HepG2 (cell line): Measurements from ENCODE around the gene DNASE2. TPM values are rescaled to one million over a fixed set of nuclear protein-coding genes. Genes with fewer than 3 reads are reported as not detected.

ENCODE experiments used
- BRF2 ChIP-seq: sonication (generic); formaldehyde crosslinking; IDR thresholded peaks from 2 replicates; pipeline ENCODE4 v1.8.1; 2022; ENCODE audit warnings: mild to moderate bottlenecking, missing genetic modification reagents
- MAZ ChIP-seq, 2 experiments: sonication (generic) in 1 of 2; formaldehyde crosslinking in 1 of 2; IDR thresholded peaks; 2 replicates each; pipeline versions ENCODE4 v1.5.0 to v1.6.1; 2012 to 2020; ENCODE audit warnings: low read depth in 2 of 2, mild to moderate bottlenecking in 2 of 2, borderline replicate concordance in 1 of 2, improper control_type of control experiment in 1 of 2, low read length in 1 of 2, missing genetic modification reagents in 1 of 2, moderate library complexity in 1 of 2
- POLR2G ChIP-seq: fragments of 200-400 bp; formaldehyde crosslinking; IDR thresholded peaks from 2 replicates; pipeline ENCODE4 v1.6.1; 2018; ENCODE audit warnings: mild to moderate bottlenecking, low read depth, low read length, moderate library complexity
- RNF2 ChIP-seq: fragments of 450-650 bp; conservative IDR thresholded peaks from 2 replicates; pipeline ENCODE4 v1.6.1; 2016; ENCODE audit warnings: low read depth
- SAP130 ChIP-seq: IDR thresholded peaks from 2 replicates; pipeline ENCODE4 v1.6.1; 2016; ENCODE audit warnings: low read depth
- SIN3B ChIP-seq: fragments of 150-350 bp; IDR thresholded peaks from 2 replicates; pipeline ENCODE4 v1.6.1; 2014; ENCODE audit warnings: low read length
- SP4 ChIP-seq: sonication (generic); formaldehyde crosslinking; IDR thresholded peaks from 2 replicates; pipeline ENCODE4 v1.8.1; 2023; ENCODE audit warnings: mild to moderate bottlenecking, missing genetic modification reagents
- TCF7L2 ChIP-seq: IDR thresholded peaks from 2 replicates; pipeline ENCODE4 v1.6.1; 2011; ENCODE audit warnings: mild to moderate bottlenecking, low read depth, low read length, moderate library complexity
- TFE3 ChIP-seq: IDR thresholded peaks from 2 replicates; pipeline ENCODE4 v1.6.1; 2016
- TMF1 ChIP-seq: sonication (generic); formaldehyde crosslinking; IDR thresholded peaks from 2 replicates; pipeline ENCODE4 v1.8.1; 2022; ENCODE audit warnings: low read depth, missing genetic modification reagents
- ZKSCAN8 ChIP-seq: IDR thresholded peaks from 2 replicates; pipeline ENCODE4 v1.6.1; 2016; ENCODE audit warnings: borderline replicate concordance, missing genetic modification reagents, missing compliant biosample characterization
- ZNF274 ChIP-seq: sonication (generic); formaldehyde crosslinking; IDR thresholded peaks from 2 replicates; pipeline ENCODE4 v1.5.1; 2020; ENCODE audit warnings: mild to moderate bottlenecking, missing genetic modification reagents
- ZNF510 ChIP-seq: sonication (generic); formaldehyde crosslinking; IDR thresholded peaks from 2 replicates; pipeline ENCODE4 v1.4.0; 2020; ENCODE audit warnings: low read depth, mild to moderate bottlenecking, missing genetic modification reagents
- ZNF746 ChIP-seq: sonication (generic); formaldehyde crosslinking; IDR thresholded peaks from 2 replicates; pipeline ENCODE4 v1.8.0; 2022; ENCODE audit warnings: mild to moderate bottlenecking, missing genetic modification reagents
- ZSCAN31 ChIP-seq: sonication (generic); formaldehyde crosslinking; IDR thresholded peaks from 2 replicates; pipeline ENCODE4 v1.5.0; 2020; ENCODE audit warnings: low read depth, mild to moderate bottlenecking, missing genetic modification reagents
- polyA plus RNA-seq, 8 experiments: library from polyadenylated mRNA; depleted of rRNA in 3 of 8; stranded (reverse) in 7 of 8; unstranded in 1 of 8; fragments of >200 nt; fragmentation: Illumina TruSeq in 4 of 8; extraction: Trizol in 4 of 8; gene quantifications; 2 replicates each; pipeline versions ENCODE4 v1.2.1 to v1.2.3, GENCODE V29; 2011 to 2016; ENCODE audit warnings: low read depth in 4 of 8, missing spikeins in 1 of 8, mixed read lengths in 1 of 8; ENCODE audit not compliant: insufficient read depth in 1 of 8
- total RNA-seq, 5 experiments: library from RNA; depleted of rRNA; stranded (reverse); fragments of >200 nt; fragmentation: Illumina TruSeq; extraction: Trizol; gene quantifications; 2 replicates each; pipeline ENCODE4 v1.2.3, GENCODE V29; 2016; ENCODE audit warnings: low read depth in 1 of 5
- TF ChIP-seq, protein P1 (sequence below), 2 experiments: sonication (generic) in 1 of 2; formaldehyde crosslinking in 1 of 2; IDR thresholded peaks; 2 replicates each; pipeline versions ENCODE4 v1.4.0 to v1.6.1; 2018 to 2020; ENCODE audit warnings: missing genetic modification reagents in 2 of 2, borderline replicate concordance in 1 of 2, low read depth in 1 of 2, mild to moderate bottlenecking in 1 of 2, missing biosample characterization in 1 of 2
- TF ChIP-seq, protein P2 (sequence below): sonication (generic); formaldehyde crosslinking; IDR thresholded peaks from 2 replicates; pipeline ENCODE4 v1.4.0; 2020; ENCODE audit warnings: missing genetic modification reagents, borderline replicate concordance
- TF ChIP-seq, protein P3 (sequence below): IDR thresholded peaks from 2 replicates; pipeline ENCODE4 v1.6.1; 2018; ENCODE audit warnings: missing genetic modification reagents, mild to moderate bottlenecking, missing compliant biosample characterization

Gene DNASE2
- total and polyA plus RNA-seq, 2 of the 13 experiments (the other 11 are each of a cell fraction or from before 2014, with no cell fraction given), result 7.5 to 16.2 TPM

GRCh38 chr19:12825254-12826131 lies 55.8 kb downstream of the DNASE2 start (continued):
- TF ChIP-seq ZNF274 (no peak), POLR2G (no peak), ZNF510 (CRISPR knock-in tag) (no peak), ZNF746 (CRISPR knock-in tag) (0 out of 2 replicates have a peak, but pooled peaks have one; percentile 23), BRF2 (CRISPR knock-in tag) (no peak), TCF7L2 (no peak), ZKSCAN8 (CRISPR knock-in tag) (no peak), TMF1 (CRISPR knock-in tag) (no peak), TFE3 (0 out of 2 replicates have a peak, but pooled peaks have one; percentile 35), RNF2 (no peak), SP4 (CRISPR knock-in tag) (0 out of 2 replicates have a peak, but pooled peaks have one; percentile 27), SAP130 (CRISPR knock-in tag) (peak; percentile 49), SIN3B (no peak), MAZ (IDR thresholded peaks at IDR 0.05; ENCODE audit: borderline replicate concordance, low read depth, low read length) (no peak), MAZ (CRISPR knock-in tag; IDR thresholded peaks at IDR 0.05; ENCODE audit: low read depth) (0 out of 2 replicates have a peak, but pooled peaks have one; percentile 26), ZSCAN31 (no peak)
- TF ChIP-seq, protein P1, sequence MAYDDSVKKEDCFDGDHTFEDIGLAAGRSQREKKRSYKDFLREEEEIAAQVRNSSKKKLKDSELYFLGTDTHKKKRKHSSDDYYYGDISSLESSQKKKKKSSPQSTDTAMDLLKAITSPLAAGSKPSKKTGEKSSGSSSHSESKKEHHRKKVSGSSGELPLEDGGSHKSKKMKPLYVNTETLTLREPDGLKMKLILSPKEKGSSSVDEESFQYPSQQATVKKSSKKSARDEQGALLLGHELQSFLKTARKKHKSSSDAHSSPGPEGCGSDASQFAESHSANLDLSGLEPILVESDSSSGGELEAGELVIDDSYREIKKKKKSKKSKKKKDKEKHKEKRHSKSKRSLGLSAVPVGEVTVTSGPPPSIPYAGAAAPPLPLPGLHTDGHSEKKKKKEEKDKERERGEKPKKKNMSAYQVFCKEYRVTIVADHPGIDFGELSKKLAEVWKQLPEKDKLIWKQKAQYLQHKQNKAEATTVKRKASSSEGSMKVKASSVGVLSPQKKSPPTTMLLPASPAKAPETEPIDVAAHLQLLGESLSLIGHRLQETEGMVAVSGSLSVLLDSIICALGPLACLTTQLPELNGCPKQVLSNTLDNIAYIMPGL (CRISPR knock-in tag; IDR thresholded peaks at IDR 0.05; ENCODE audit: borderline replicate concordance in 1 of 2, low read depth in 1 of 2), result peak; percentile 74 to 85
- TF ChIP-seq, protein P2, sequence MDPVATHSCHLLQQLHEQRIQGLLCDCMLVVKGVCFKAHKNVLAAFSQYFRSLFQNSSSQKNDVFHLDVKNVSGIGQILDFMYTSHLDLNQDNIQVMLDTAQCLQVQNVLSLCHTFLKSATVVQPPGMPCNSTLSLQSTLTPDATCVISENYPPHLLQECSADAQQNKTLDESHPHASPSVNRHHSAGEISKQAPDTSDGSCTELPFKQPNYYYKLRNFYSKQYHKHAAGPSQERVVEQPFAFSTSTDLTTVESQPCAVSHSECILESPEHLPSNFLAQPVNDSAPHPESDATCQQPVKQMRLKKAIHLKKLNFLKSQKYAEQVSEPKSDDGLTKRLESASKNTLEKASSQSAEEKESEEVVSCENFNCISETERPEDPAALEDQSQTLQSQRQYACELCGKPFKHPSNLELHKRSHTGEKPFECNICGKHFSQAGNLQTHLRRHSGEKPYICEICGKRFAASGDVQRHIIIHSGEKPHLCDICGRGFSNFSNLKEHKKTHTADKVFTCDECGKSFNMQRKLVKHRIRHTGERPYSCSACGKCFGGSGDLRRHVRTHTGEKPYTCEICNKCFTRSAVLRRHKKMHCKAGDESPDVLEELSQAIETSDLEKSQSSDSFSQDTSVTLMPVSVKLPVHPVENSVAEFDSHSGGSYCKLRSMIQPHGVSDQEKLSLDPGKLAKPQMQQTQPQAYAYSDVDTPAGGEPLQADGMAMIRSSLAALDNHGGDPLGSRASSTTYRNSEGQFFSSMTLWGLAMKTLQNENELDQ (CRISPR knock-in tag), result no peak
- TF ChIP-seq, protein P3, sequence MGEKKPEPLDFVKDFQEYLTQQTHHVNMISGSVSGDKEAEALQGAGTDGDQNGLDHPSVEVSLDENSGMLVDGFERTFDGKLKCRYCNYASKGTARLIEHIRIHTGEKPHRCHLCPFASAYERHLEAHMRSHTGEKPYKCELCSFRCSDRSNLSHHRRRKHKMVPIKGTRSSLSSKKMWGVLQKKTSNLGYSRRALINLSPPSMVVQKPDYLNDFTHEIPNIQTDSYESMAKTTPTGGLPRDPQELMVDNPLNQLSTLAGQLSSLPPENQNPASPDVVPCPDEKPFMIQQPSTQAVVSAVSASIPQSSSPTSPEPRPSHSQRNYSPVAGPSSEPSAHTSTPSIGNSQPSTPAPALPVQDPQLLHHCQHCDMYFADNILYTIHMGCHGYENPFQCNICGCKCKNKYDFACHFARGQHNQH (CRISPR knock-in tag), result peak; percentile 46; the same call in 1 of the 2 replicates
